ENCODE data around the gene MOCS2. TPM values are rescaled to one million over a fixed set of nuclear protein-coding genes. Genes with fewer than 3 reads are reported as not detected.

The MOCS2 gene
- total RNA-seq, 4 donors from 2014 or later: 13.2 to 29.6 (median 25.4) TPM

GRCh38 chr5:53110156-53110555 lies 599 bp upstream of the MOCS2 start:
- 14 to 30% methylated on average over 6 of the region's 6 CpGs for WGBS, 2 donors
- Histone ChIP-seq H3K27me3 (no peaks in the 10 kb centered on the region), H3K4me3 (peak overlapping the region; percentile 58 to 83 (median 77)), H3K9me3 (no peaks in the 10 kb centered on the region), H3K4me1 (peaks cover 6 to 34% (median 6%) of the 10 kb centered on the region in 3 donors), H3K36me3 (peaks cover 0 to 3% (median 0%) of the 10 kb centered on the region in 3 donors), H3K27ac (peak overlapping the region; percentile 77 to 91 (median 84))
- intact Hi-C loops (cut with DNase I): no loop called here
- DNase-seq: no peak
- TF ChIP-seq POLR2A (IDR thresholded peaks at IDR 0.05) (no peak), CTCF (IDR thresholded peaks at IDR 0.05) (no peak)

GRCh38 chr5:53109056-53109442 lies 508 bp downstream of the MOCS2 start:
- intact Hi-C loops (cut with DNase I): loop anchor here (5.0 kb wide), 1 partner anchor 167 kb away; no protein-coding TSS in a partner anchor
- TF ChIP-seq POLR2A (IDR thresholded peaks at IDR 0.05) (no peak), CTCF (IDR thresholded peaks at IDR 0.05) (no peak)
- H3K27me3 ChIP-seq: no peaks in the 10 kb centered on the region
- H3K27ac ChIP-seq: peak overlapping the region in 3 of 4 donors; percentile 79 to 91 (median 90)
- no peak for DNase-seq
- WGBS, 2 donors: 0% methylated on average over 10 to 11 of the region's 11 CpGs
- H3K4me1 ChIP-seq: peaks cover 6 to 34% (median 6%) of the 10 kb centered on the region in 3 donors
- H3K36me3 ChIP-seq: peaks cover 0 to 12% (median 0%) of the 10 kb centered on the region in 3 donors
- no peaks in the 10 kb centered on the region for H3K9me3 ChIP-seq
- H3K4me3 ChIP-seq: peak overlapping the region; percentile 58 to 83 (median 77)

GRCh38 chr5:53105611-53106300 lies 3.8 kb downstream of the MOCS2 start:
- DNase-seq: no peak
- peaks cover 0 to 44% (median 0%) of the 10 kb centered on the region in 3 donors for H3K36me3 ChIP-seq
- peaks cover 6 to 32% (median 6%) of the 10 kb centered on the region in 3 donors for H3K4me1 ChIP-seq
- H3K9me3 ChIP-seq: no peaks in the 10 kb centered on the region
- H3K27me3 ChIP-seq: no peaks in the 10 kb centered on the region
- no peak overlapping the region for H3K27ac ChIP-seq
- no peak overlapping the region for H3K4me3 ChIP-seq
- 75 to 80% methylated on average over 5 of the region's 5 CpGs for WGBS, 2 donors
- intact Hi-C loops (cut with DNase I): loop anchor here (5.0 kb wide), 1 partner anchor 163 kb away; no protein-coding TSS in a partner anchor
- no peak for TF ChIP-seq CTCF (IDR thresholded peaks at IDR 0.05)
- no peak for TF ChIP-seq POLR2A (IDR thresholded peaks at IDR 0.05)

- H3K36me3 ChIP-seq: peaks cover 3 to 90% (median 15%) of the 10 kb centered on the region in 3 donors
- H3K4me1 ChIP-seq: no peaks in the 10 kb centered on the region
- H3K27me3 ChIP-seq: no peaks in the 10 kb centered on the region
- 58 to 63% methylated on average over 2 of the region's 2 CpGs for WGBS, 2 donors
- H3K4me3 ChIP-seq: no peak overlapping the region
- TF ChIP-seq POLR2A (IDR thresholded peaks at IDR 0.05): no peak
- TF ChIP-seq CTCF (IDR thresholded peaks at IDR 0.05): no peak
- H3K9me3 ChIP-seq: no peaks in the 10 kb centered on the region
- intact Hi-C loops (cut with DNase I): no loop called here
- H3K27ac ChIP-seq: no peak overlapping the region
- DNase-seq: no peak
Observed at GRCh38 chr5:53100606-53101005, 9.0 kb downstream of the MOCS2 start.

GRCh38 chr5:53099546-53099945 lies 10.0 kb downstream of the MOCS2 start:
- no peak for DNase-seq
- peak overlapping the region in 1 of 4 donors; percentile 4 for H3K27ac ChIP-seq
- no peak overlapping the region for H3K4me3 ChIP-seq
- 73 to 74% methylated on average over 2 of the region's 2 CpGs for WGBS, 2 donors
- peaks cover 3 to 91% (median 15%) of the 10 kb centered on the region in 3 donors for H3K36me3 ChIP-seq
- no peaks in the 10 kb centered on the region for H3K9me3 ChIP-seq
- TF ChIP-seq POLR2A (IDR thresholded peaks at IDR 0.05) (no peak), CTCF (IDR thresholded peaks at IDR 0.05) (no peak)
- H3K27me3 ChIP-seq: no peaks in the 10 kb centered on the region
- no peaks in the 10 kb centered on the region for H3K4me1 ChIP-seq
- intact Hi-C loops (cut with DNase I): loop anchor here (5.0 kb wide), 1 partner anchor 152 kb away; no protein-coding TSS in a partner anchor
